HG03060 (cell line): ENCODE results near the gene LILRA6.
"Not testable (repeated sequence)": the region's sequence is repeated elsewhere in the genome, so short reads cannot be mapped to it uniquely, and the experiment has no call there.

Source experiments
- ATAC-seq: cut with Tn5 transposase; IDR thresholded peaks from one replicate; pipeline ENCODE4 v1.9.1; 2021; ENCODE audit warnings: low read depth, moderate number of reproducible peaks; ENCODE audit not compliant: unreplicated experiment

The LILRA6 gene

GRCh38 chr19:54242646-54243045 lies at the start of gene LILRA6:
LILRA6 (minus strand) TSS chr19:54242790.
- ATAC-seq, result not testable (repeated sequence)

GRCh38 chr19:54289160-54289559 lies 46.6 kb upstream of the LILRA6 start:
- not testable (repeated sequence) for ATAC-seq

GRCh38 chr19:54287456-54287855 lies 44.9 kb upstream of the LILRA6 start:
- ATAC-seq, result no peak

GRCh38 chr19:54286283-54286682 lies 43.7 kb upstream of the LILRA6 start:
- not testable (repeated sequence) for ATAC-seq

- ATAC-seq, result not testable (repeated sequence)
Measured at GRCh38 chr19:54285427-54286056, 43.0 kb upstream of the LILRA6 start.

- ATAC-seq, result no peak
Measured at GRCh38 chr19:54282686-54283470, 40.3 kb upstream of the LILRA6 start.

GRCh38 chr19:54281729-54282075 lies 39.1 kb upstream of the LILRA6 start:
- ATAC-seq, result not testable (repeated sequence)

GRCh38 chr19:54281007-54281728 lies 38.6 kb upstream of the LILRA6 start, which contains the start of gene LILRB2:
LILRB2 (minus strand) TSS chr19:54281110; CDS start chr19:54280496, 614 bp downstream.
- no peak for ATAC-seq

GRCh38 chr19:54280441-54280840 lies 37.9 kb upstream of the LILRA6 start:
- ATAC-seq, result not testable (repeated sequence)

- ATAC-seq, result not testable (repeated sequence)
Measured at GRCh38 chr19:54280025-54280424, 37.4 kb upstream of the LILRA6 start.

GRCh38 chr19:54279406-54279962 lies 36.9 kb upstream of the LILRA6 start:
- no peak for ATAC-seq

- ATAC-seq, result not testable (repeated sequence)
Measured at GRCh38 chr19:54278571-54279195, 36.1 kb upstream of the LILRA6 start.

- ATAC-seq, result not testable (repeated sequence)
Measured at GRCh38 chr19:54278056-54278455, 35.5 kb upstream of the LILRA6 start.

GRCh38 chr19:54277111-54277615 lies 34.6 kb upstream of the LILRA6 start:
- not testable (repeated sequence) for ATAC-seq

GRCh38 chr19:54275951-54276350 lies 33.4 kb upstream of the LILRA6 start:
- ATAC-seq, result no peak

- not testable (repeated sequence) for ATAC-seq
Measured at GRCh38 chr19:54274516-54274915, 31.9 kb upstream of the LILRA6 start.

GRCh38 chr19:54273821-54274220 lies 31.2 kb upstream of the LILRA6 start:
- no peak for ATAC-seq

- not testable (repeated sequence) for ATAC-seq
Measured at GRCh38 chr19:54272181-54272580, 29.6 kb upstream of the LILRA6 start.

GRCh38 chr19:54271587-54271986 lies 29.0 kb upstream of the LILRA6 start:
- not testable (repeated sequence) for ATAC-seq

GRCh38 chr19:54271106-54271505 lies 28.5 kb upstream of the LILRA6 start:
- ATAC-seq, result no peak
